OCI-LY1 (cell line): ENCODE measurements around the gene TCP1.

Experiments
- H2AFZ ChIP-seq: fragments of 200-600 bp; sonication (generic), shearing (Covaris generic); 2 replicates; pipeline ENCODE4 v1.6.0; 2014; ENCODE audit warnings: antibody characterized with exemption, mild to moderate bottlenecking, low read length
- H3F3A ChIP-seq: fragments of 200-600 bp; sonication (generic), shearing (Covaris generic); 2 replicates; pipeline ENCODE4 v1.6.0; 2014; ENCODE audit warnings: mild to moderate bottlenecking, antibody characterized with exemption, low read length, moderate library complexity; ENCODE audit not compliant: insufficient read depth
- H3K27ac ChIP-seq: fragments of 200-600 bp; sonication (generic); 2 replicates; pipeline ENCODE4 v1.5.1; 2014; ENCODE audit warnings: low read length, mixed run types, mild to moderate bottlenecking, low read depth; ENCODE audit not compliant: poor library complexity, severe bottlenecking
- H3K27me3 ChIP-seq: fragments of 200-600 bp; sonication (generic); 2 replicates; pipeline ENCODE4 v1.6.0; 2014; ENCODE audit warnings: antibody characterized with exemption, mild to moderate bottlenecking, low read length, moderate library complexity; ENCODE audit not compliant: insufficient read depth
- H3K36me3 ChIP-seq: fragments of 200-600 bp; sonication (generic); 2 replicates; pipeline ENCODE4 v1.6.1; 2014; ENCODE audit warnings: mild to moderate bottlenecking, antibody characterized with exemption, low read length, moderate library complexity, mixed read lengths; ENCODE audit not compliant: insufficient read depth
- H3K4me1 ChIP-seq: fragments of 200-600 bp; sonication (generic); 2 replicates; pipeline ENCODE4 v1.5.1; 2014; ENCODE audit warnings: mild to moderate bottlenecking, low read length, moderate library complexity; ENCODE audit not compliant: insufficient read depth, severe bottlenecking
- H3K4me2 ChIP-seq: fragments of 200-600 bp; sonication (generic), shearing (Covaris generic); 2 replicates; pipeline ENCODE4 v1.6.1; 2014; ENCODE audit warnings: low read length
- H3K4me3 ChIP-seq: fragments of 200-600 bp; sonication (generic); 2 replicates; pipeline ENCODE4 v1.5.1; 2014; ENCODE audit warnings: low read length, low read depth, mild to moderate bottlenecking, mixed read lengths; ENCODE audit not compliant: poor library complexity, severe bottlenecking
- H3K79me2 ChIP-seq: fragments of 200-600 bp; shearing (Covaris generic); 2 replicates; pipeline ENCODE4 v1.6.1; 2016; ENCODE audit warnings: mixed run types, low read length, mixed read lengths; ENCODE audit not compliant: insufficient read depth
- H3K9ac ChIP-seq: fragments of 200-600 bp; sonication (generic), shearing (Covaris generic); 2 replicates; pipeline ENCODE4 v1.6.1; 2014; ENCODE audit warnings: mild to moderate bottlenecking, low read length, mixed read lengths
- H3K9me2 ChIP-seq: fragments of 200-600 bp; sonication (generic), shearing (Covaris generic); 2 replicates; pipeline ENCODE4 v1.6.1; 2014; ENCODE audit warnings: low read depth, mild to moderate bottlenecking, low read length, mixed read lengths
- H3K9me3 ChIP-seq: fragments of 200-600 bp; shearing (Covaris generic); 2 replicates; pipeline ENCODE4 v1.6.1; 2014; ENCODE audit warnings: low read length, mixed read lengths
- H4K20me1 ChIP-seq: fragments of 200-600 bp; sonication (generic), shearing (Covaris generic); 2 replicates; pipeline ENCODE4 v1.6.0; 2016; ENCODE audit warnings: mild to moderate bottlenecking, low read length; ENCODE audit not compliant: insufficient read depth
- EZH2 ChIP-seq: fragments of 200-600 bp; sonication (generic), shearing (Covaris generic); IDR thresholded peaks from 2 replicates; pipeline ENCODE4 v1.8.0; 2017; ENCODE audit warnings: borderline replicate concordance, mixed run types, mild to moderate bottlenecking, antibody characterized with exemption, low read length, moderate library complexity, mixed read lengths
- TF ChIP-seq, protein P1 (sequence below): fragments of 200-600 bp; sonication (generic), shearing (Covaris generic); IDR thresholded peaks from 2 replicates; pipeline ENCODE4 v1.5.1; 2017; ENCODE audit warnings: mild to moderate bottlenecking, antibody characterized with exemption, low read length, moderate library complexity, mixed read lengths

TCP1 gene

DNA sequence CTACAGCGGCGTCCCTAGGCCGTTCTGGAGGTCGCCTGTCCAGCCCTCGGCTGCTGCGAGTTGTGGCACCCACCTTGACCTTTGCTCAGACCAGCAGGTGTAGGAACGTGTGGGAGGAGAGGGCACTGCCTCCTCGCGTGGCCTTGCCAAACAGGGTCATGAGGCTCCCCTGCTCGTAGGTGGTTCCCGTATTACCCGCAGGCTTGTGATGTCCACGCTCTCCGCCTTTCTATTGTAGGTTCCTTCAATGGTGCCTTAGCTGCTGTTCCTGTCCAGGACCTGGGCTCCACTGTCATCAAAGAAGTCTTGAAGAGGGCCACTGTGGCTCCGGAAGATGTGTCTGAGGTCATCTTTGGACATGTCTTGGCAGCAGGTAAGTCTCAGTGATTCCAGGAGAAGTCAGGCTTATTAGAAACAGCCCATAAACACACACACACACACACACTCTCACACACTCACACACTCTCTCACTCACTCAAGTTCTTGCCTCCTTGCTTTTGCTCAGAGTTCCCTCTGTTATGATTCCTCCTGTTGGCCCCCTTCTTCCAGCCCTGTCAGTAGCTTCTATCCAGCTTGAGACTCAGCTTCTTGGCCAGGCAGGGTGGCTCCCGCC, 26.6 kb downstream of the TCP1 start:
- H3K4me1 ChIP-seq = peaks cover 24% of the 10 kb centered on the region
- H3K4me2 ChIP-seq = peak overlapping the region; percentile 91
- TF ChIP-seq EZH2 = no peak
- H3K9me3 ChIP-seq = no peaks in the 10 kb centered on the region
- H3K79me2 ChIP-seq = no peaks in the 10 kb centered on the region
- H3K27me3 ChIP-seq = no peaks in the 10 kb centered on the region
- H3F3A ChIP-seq = peaks cover 5% of the 10 kb centered on the region; the same call in 1 of the 2 replicates
- no peak overlapping the region for H2AFZ ChIP-seq
- peak overlapping the region; percentile 97 for H3K9ac ChIP-seq
- H3K36me3 ChIP-seq = peaks cover 58% of the 10 kb centered on the region
- H3K9me2 ChIP-seq = no peaks in the 10 kb centered on the region
- H3K27ac ChIP-seq = peak overlapping the region; percentile 89
- H4K20me1 ChIP-seq = no peaks in the 10 kb centered on the region
- H3K4me3 ChIP-seq = peak overlapping the region; percentile 80

DNA sequence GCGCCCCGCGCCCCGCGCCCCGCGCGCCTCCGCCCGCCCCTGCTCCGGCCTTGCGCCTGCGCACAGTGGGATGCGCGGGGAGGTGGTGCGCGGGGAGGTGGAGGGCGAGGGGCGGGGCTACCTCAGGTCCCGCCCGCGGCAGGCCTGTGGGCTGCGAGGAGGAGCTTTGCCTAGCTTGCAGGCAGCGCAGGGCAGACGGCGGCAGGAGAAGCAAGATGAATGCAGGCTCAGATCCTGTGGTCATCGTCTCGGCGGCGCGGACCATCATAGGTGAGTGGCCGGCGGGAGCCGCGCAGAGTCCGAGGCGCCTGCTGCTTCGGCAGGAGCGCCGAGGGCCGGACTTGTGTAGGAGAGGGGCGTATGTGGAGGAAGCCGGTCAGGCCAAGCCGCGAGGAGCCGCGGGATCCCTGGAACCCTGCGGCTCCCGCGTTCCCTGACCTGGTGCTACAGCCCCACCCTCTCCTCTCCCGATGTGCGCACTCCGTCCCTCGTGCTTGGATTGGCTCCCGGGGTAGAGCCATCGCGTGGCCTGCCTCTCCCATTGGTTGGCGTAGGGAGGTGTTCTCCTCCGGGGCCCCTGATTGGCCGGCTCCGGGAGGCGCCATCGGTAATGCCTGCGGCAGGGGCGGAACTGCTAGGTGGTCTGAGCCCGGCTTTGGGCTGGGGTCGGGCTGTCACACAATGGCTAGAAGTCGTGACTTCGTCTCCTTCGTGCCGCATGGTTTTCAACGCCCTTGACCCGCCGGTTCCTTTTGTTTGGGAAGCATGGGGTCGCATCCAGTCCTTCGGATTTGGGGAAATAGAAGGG, 27.3 kb downstream of the TCP1 start, which contains the start of gene ACAT2:
Gene ACAT2 (plus strand): TSS at position 173 of the 808 bp plus-strand sequence. CDS start 43 bp downstream, at position 216.
- Histone ChIP-seq H3K36me3 (peaks cover 58% of the 10 kb centered on the region), H4K20me1 (no peaks in the 10 kb centered on the region), H3K4me3 (peak within 1 kb of the TSS; percentile 80), H2AFZ (no peak within 1 kb of the TSS), H3K27me3 (no peaks in the 10 kb centered on the region), H3K4me1 (peaks cover 24% of the 10 kb centered on the region), H3K79me2 (no peaks in the 10 kb centered on the region), H3K27ac (peak within 1 kb of the TSS; percentile 89), H3K4me2 (peak within 1 kb of the TSS; percentile 91), H3K9me3 (no peaks in the 10 kb centered on the region), H3K9ac (peak within 1 kb of the TSS; percentile 97), H3F3A (peaks cover 5% of the 10 kb centered on the region; the same call in 1 of the 2 replicates), H3K9me2 (no peaks in the 10 kb centered on the region)
- TF ChIP-seq, protein P1, sequence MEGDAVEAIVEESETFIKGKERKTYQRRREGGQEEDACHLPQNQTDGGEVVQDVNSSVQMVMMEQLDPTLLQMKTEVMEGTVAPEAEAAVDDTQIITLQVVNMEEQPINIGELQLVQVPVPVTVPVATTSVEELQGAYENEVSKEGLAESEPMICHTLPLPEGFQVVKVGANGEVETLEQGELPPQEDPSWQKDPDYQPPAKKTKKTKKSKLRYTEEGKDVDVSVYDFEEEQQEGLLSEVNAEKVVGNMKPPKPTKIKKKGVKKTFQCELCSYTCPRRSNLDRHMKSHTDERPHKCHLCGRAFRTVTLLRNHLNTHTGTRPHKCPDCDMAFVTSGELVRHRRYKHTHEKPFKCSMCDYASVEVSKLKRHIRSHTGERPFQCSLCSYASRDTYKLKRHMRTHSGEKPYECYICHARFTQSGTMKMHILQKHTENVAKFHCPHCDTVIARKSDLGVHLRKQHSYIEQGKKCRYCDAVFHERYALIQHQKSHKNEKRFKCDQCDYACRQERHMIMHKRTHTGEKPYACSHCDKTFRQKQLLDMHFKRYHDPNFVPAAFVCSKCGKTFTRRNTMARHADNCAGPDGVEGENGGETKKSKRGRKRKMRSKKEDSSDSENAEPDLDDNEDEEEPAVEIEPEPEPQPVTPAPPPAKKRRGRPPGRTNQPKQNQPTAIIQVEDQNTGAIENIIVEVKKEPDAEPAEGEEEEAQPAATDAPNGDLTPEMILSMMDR = no peak
- TF ChIP-seq EZH2 = no peak

DNA sequence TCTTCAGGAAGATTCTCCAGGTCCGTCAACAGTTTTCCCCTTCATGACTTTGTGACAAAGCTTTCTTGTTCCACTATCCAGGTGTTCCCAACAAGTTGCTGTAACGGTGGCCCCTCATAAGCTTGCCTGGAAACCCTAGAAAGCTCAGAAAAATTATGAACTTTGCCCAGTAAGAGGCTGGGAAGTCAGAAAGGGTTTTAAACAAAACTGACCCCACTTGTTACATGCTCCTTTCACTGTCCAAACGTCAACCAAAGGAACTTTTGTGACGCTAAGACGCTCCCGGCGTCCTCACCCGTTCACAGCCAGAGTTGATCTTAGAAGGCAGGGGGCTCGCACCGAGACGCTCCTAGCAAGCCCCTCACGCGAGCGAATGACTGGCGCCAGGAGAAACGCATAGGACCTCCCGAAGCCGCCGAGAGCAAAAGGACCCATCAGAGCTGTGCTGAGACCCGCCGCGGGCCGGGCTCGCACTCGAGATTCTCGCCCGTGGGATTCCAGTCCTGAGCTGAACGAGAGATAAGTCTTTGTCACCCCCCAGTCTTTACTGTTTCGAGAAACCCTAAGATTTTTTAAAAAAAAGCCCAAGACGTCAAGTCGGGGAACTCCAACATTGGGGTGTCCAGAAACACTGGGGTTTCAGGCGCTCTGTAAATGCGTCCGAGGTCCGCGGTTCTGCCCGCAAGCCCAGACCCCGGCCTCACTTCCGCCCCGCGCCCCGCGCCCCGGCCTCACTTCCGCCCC, 28.1 kb downstream of the TCP1 start:
- H3K27ac ChIP-seq = peak overlapping the region; percentile 82
- peaks cover 5% of the 10 kb centered on the region; the same call in 1 of the 2 replicates for H3F3A ChIP-seq
- H4K20me1 ChIP-seq = no peaks in the 10 kb centered on the region
- peak overlapping the region; percentile 80 for H3K4me3 ChIP-seq
- TF ChIP-seq, protein P1 = no peak
- no peak for TF ChIP-seq EZH2
- H2AFZ ChIP-seq = no peak overlapping the region
- no peaks in the 10 kb centered on the region for H3K79me2 ChIP-seq
- H3K9me3 ChIP-seq = no peaks in the 10 kb centered on the region
- H3K27me3 ChIP-seq = no peaks in the 10 kb centered on the region
- H3K9me2 ChIP-seq = no peaks in the 10 kb centered on the region
- peaks cover 56% of the 10 kb centered on the region for H3K36me3 ChIP-seq
- peaks cover 24% of the 10 kb centered on the region for H3K4me1 ChIP-seq
- peak overlapping the region; percentile 89 for H3K4me2 ChIP-seq
- H3K9ac ChIP-seq = peak overlapping the region; percentile 91
